GM19324 (cell line): ENCODE results near the gene UFD1.

Source experiments
- ATAC-seq: cut with Tn5 transposase; IDR thresholded peaks from one replicate; pipeline ENCODE4 v1.9.1; 2021; ENCODE audit warnings: mild to moderate bottlenecking, moderate library complexity; ENCODE audit not compliant: unreplicated experiment, low FRiP score

The UFD1 gene

GRCh38 chr22:19516378-19517170 is 37.6 kb upstream of the UFD1 start:
- ATAC-seq = no peak

- ATAC-seq = no peak
Observed at GRCh38 chr22:19515654-19516377, 36.8 kb upstream of the UFD1 start.

- ATAC-seq = no peak
Observed at GRCh38 chr22:19514831-19515565, 36.0 kb upstream of the UFD1 start.

- ATAC-seq = no peak
Observed at GRCh38 chr22:19513823-19514222, 34.8 kb upstream of the UFD1 start.

GRCh38 chr22:19510919-19511341 is 31.9 kb upstream of the UFD1 start:
- no peak for ATAC-seq

- ATAC-seq = no peak
Observed at GRCh38 chr22:19509923-19510322, 30.9 kb upstream of the UFD1 start.

- no peak for ATAC-seq
Observed at GRCh38 chr22:19509191-19509590, 30.2 kb upstream of the UFD1 start.

- ATAC-seq = no peak
Observed at GRCh38 chr22:19508024-19508776, 29.2 kb upstream of the UFD1 start.

GRCh38 chr22:19507534-19507861 is 28.5 kb upstream of the UFD1 start:
- no peak for ATAC-seq

- ATAC-seq = no peak
Observed at GRCh38 chr22:19506212-19506611, 27.2 kb upstream of the UFD1 start.

GRCh38 chr22:19505735-19506126 is 26.7 kb upstream of the UFD1 start:
- no peak for ATAC-seq

GRCh38 chr22:19504900-19505734 is 26.1 kb upstream of the UFD1 start:
- ATAC-seq = no peak

- no peak for ATAC-seq
Observed at GRCh38 chr22:19503869-19504268, 24.9 kb upstream of the UFD1 start.

- no peak for ATAC-seq
Observed at GRCh38 chr22:19503367-19503766, 24.4 kb upstream of the UFD1 start.

GRCh38 chr22:19501897-19502447 is 23.0 kb upstream of the UFD1 start:
- no peak for ATAC-seq

- no peak for ATAC-seq
Observed at GRCh38 chr22:19499880-19500242, 20.9 kb upstream of the UFD1 start.

GRCh38 chr22:19499236-19499879 is 20.4 kb upstream of the UFD1 start:
- ATAC-seq = no peak

GRCh38 chr22:19498866-19499190 is 19.8 kb upstream of the UFD1 start:
- no peak for ATAC-seq

- ATAC-seq = no peak
Observed at GRCh38 chr22:19498154-19498865, 19.3 kb upstream of the UFD1 start.
